HG03565 (cell line): ENCODE results near the gene CLSTN2.

Source experiments
- ATAC-seq: cut with Tn5 transposase; IDR thresholded peaks from one replicate; pipeline ENCODE4 v1.9.1; 2021; ENCODE audit warnings: mild to moderate bottlenecking, moderate library complexity; ENCODE audit not compliant: unreplicated experiment

Gene CLSTN2

GRCh38 chr3:140004271-140004670 is 69.3 kb downstream of the CLSTN2 start:
- no peak for ATAC-seq

- ATAC-seq, result no peak
Measured at GRCh38 chr3:140006331-140006730, 71.3 kb downstream of the CLSTN2 start.

GRCh38 chr3:140007081-140007480 is 72.1 kb downstream of the CLSTN2 start:
- ATAC-seq, result no peak

DNA sequence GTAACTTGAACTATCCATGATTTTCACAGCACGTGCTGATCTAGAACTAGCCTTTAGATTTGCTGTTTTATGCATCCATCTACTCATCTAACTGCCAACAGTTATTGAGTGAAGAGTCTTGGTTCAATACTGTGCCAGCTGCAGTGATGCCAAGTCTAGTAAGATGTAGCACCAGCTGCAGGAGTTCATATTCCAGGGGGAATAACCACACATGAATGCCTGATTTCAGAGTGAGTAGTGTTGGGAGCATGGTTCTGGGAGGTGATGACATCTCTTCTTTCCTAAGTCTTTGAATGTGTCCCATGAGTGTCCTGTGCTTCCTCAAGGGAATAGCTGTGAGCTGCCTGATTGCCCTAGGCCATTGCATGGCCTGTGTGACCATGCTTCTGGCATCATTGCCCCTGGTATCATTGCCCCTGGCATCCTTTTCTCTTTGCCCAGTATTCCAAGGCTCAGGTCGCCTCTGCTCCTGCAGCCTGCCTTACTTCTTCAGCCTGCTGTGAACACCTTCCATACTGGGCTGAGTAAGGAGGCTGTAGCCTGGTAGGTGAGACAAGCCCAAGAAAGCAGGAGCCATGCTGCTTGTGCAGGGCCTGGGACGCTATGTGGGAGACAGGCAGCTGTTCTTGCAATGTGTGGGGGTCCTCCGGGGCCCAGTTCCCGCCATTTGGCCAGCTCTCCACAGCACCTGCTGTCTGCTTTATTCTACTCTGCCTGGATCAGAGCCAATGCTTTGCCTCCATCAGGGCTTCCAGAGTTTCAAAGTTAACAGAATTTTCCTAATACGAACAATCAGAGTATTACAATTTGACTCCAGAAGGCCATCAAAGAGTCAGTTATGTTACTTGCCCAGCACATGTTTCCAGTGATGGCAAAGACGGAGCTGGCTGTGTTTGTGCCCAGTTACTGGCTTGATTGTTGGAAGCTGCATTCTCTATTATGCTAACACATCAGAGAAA is 73.2 kb downstream of the CLSTN2 start:
- no peak for ATAC-seq

DNA sequence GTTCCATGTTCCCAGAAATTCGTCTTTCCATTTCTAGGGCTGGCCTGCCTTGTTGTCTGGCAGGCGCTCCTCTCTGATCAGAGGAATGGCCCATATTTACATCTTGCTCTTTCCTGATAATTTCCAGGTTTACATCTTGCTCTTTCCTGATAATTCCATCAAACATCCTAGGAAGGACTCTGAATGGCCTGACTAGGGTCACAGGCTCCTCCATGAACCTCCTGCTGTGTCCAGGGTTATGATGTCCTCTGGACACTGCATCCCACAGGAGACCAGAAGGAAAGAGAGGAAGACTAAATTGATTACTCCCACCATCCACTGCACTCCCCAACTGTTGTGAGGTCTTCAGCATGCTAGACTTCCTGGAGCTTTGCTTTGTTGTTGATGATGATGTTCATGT is 75.4 kb downstream of the CLSTN2 start:
- no peak for ATAC-seq

GRCh38 chr3:140011086-140011485 is 76.1 kb downstream of the CLSTN2 start:
- ATAC-seq, result no peak

GRCh38 chr3:140011611-140012277 is 76.8 kb downstream of the CLSTN2 start:
- ATAC-seq, result no peak

DNA sequence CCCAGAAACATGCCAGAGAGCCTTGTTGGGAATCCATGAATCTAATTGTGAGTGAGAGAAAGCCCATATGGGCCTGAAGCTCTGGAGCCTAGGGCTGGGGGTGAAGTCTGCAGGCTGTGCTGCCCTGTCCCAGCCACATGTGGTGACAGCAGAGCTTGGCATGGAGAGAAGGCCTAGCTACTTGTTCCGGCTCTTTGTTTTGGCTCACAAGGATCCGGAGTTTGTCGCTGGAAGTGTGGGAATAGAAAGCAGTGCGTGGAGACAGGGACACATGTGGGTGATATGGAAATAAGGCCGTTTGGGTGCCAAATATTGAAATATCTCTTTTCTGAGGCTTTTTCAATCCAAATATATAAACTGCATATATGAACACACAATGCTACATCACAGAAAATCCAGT is 78.2 kb downstream of the CLSTN2 start:
- ATAC-seq, result no peak

- ATAC-seq, result no peak
Measured at GRCh38 chr3:140014831-140015495, 80.0 kb downstream of the CLSTN2 start.

DNA sequence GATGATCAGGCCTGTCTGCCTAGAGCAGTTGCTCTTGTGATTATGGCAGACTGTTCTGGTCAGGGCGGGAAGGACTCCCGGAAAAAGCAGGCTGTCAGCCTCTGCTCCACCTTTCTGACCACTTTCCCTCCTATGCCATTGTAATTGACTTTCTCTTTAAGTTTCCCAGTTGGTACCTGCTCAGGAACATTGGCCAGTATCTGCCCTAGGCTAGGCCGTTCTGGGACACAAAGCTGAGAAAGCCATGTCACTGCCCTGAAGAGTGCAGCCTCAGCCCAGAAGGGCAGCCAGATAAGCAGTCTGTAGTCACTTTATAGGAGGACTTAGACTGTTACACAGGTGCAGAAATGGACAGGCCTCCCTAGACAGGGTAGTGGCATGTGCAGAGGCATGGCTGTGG is 80.8 kb downstream of the CLSTN2 start:
- no peak for ATAC-seq

GRCh38 chr3:140018556-140018955 is 83.6 kb downstream of the CLSTN2 start:
- ATAC-seq, result no peak

DNA sequence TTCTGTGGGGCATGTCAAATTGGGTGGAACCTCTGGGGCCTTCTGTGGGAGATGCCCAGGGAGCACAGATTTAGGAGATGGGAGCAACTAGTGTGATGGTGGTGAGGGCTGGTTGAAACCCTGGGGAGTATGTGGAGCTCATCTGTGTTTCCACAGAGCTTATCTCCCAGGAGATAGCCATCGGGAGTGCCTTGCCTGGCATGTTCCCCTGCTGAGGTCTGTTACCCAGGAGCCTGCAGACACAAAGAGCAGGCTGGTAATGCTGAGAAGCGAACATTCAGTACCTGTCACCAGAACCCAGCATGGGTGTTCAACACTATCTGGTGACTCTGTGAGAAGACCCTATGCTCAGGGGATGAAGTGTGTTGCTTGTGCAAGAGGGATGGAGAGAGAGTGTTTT is 85.0 kb downstream of the CLSTN2 start:
- ATAC-seq, result no peak

DNA sequence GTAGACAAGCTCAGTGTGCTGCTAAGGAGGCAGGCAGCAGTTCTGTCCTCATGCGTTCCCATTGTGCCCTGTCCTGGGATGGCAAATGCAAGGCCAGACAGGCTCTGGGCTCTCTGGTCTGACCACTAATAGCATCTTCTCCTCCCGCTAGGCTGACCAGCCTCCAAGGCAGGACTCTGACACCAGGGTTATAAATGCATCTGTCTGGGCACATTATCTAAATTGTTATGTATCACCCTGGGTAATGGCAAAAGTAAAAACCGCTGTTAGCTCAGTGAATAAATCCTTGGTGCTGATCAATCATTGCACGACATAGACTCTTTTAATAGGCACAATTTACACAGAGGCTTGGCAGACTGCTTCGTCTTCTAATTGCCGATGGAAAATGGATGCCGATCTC is 85.6 kb downstream of the CLSTN2 start:
- no peak for ATAC-seq

DNA sequence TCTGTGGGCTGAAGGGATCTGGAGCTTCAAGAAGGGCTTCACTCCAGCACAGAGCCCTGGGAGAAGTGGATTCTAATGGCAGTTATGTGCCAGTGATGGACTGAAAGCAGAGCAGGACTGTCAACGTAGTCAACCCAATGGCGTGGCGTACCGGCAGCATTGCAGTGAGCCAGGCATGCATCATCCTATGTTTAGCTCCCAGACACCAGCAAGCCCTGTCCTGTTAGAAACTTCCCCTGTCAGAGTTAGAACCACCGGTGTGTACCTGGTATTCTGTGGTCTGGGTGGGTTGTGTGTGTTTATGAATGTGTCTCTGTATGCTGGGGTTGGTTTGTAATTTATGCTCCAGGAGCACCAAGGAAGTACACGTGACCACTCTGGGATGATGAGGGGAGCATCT is 86.3 kb downstream of the CLSTN2 start:
- no peak for ATAC-seq

DNA sequence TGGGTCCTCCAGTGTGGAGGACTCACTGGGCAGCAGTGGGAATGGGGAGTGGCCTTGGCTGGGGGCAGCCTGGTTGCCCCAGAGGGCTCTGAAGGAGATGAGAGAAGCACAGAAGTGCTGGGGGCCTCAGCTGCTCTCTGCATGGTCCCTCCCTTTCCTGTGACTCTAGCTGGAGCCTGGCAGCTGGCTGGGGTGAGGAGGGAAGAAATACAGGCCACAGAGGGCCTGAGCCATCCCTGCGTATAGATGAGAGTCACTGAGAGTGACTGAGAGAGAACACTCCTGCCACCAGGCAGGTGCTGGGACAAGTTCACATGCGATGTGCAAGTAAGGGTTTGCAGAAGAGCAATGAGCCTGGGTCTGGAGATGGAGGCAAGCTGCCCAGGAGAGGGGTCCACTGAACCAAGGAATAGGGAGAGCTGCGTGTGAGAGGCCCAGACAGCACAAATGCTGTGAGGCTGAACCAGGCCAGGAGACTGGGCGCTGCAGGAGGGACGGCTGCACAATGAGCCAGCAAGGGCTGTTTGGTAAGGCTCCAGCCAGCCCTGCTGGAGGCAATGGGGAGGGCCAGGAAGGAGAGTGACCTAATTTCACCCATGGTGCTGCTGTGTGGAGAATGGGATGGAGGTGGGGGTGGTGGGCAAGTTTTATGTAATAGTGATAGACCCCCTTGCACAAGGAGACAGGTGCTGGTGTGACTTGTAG is 87.2 kb downstream of the CLSTN2 start:
- no peak for ATAC-seq

- no peak for ATAC-seq
Measured at GRCh38 chr3:140023616-140024530, 88.9 kb downstream of the CLSTN2 start.

GRCh38 chr3:140031170-140031569 is 96.2 kb downstream of the CLSTN2 start:
- ATAC-seq, result no peak

DNA sequence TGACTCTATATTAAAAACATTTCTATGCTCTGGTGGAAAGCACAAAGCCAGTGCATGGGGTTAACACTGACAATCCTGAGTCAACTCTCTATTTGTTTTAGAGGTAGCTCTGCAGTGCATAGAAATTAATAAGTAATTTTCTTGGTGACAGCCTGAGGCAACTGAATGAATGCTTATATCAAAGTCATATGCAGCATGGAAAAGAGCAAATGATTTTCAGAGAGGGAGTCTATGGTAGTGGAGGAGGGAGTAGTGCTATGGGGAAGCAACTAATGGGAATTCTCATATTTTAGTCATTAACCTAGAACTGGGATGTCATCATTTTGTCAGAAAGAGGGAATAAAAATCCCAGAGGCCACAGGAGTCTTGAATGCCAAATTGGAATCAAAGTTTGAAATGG is 99.1 kb downstream of the CLSTN2 start:
- no peak for ATAC-seq

- no peak for ATAC-seq
Measured at GRCh38 chr3:140035871-140036270, 100.9 kb downstream of the CLSTN2 start.

DNA sequence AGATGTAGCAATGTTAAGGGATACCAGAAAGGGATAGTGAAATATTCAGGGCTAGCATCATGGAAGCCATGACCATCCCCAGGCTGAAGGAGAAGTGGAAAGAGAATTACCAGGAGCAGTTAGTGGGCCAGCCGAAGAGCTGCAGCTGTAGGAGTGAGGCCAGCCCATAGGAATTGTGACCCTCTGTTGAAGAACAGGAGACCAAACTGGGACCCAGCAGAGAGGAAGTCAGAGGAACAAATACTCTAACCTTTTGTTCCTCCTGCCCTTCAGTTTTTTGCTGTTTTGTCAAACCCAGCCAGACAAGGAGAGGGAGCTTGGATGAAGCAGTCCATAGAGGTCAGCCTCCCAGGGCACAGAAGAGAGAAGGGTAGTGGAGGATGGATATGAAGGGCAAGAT is 115.4 kb downstream of the CLSTN2 start:
- ATAC-seq, result no peak
